Activated naive CD4-positive, alpha-beta T cell treated with anti-CD3 and anti-CD28 coated beads, Interleukin-2, amount 50 U/mL, for 72 hours (primary cell): ENCODE results near the gene P2RX7. TPM values are rescaled to one million over a fixed set of nuclear protein-coding genes. Genes with fewer than 3 reads are reported as not detected.
A peak's percentile ranks its signal among the peaks of the same experiment; 100 is the strongest.
"Not testable (repeated sequence)": the region's sequence is repeated elsewhere in the genome, so short reads cannot be mapped to it uniquely, and the experiment has no call there.

Experiments
- ATAC-seq, 2 donors: fragments of 150-1000 bp; cut with Tn5 transposase; 2 replicates each; pipeline ENCODE4 v1.10.0; 2021; ENCODE audit warnings: mild to moderate bottlenecking in 2 of 2, moderate library complexity in 2 of 2
- DNase-seq, 2 donors: peaks; one replicate each; pipeline ENCODE4 v3.0.0; 2021 to 2022; ENCODE audit warnings: low spot score in 2 of 2
- H3K27ac Mint-ChIP-seq, 2 donors: one replicate each; pipeline ENCODE4 v1.8.0; 2022; ENCODE audit warnings: mild to moderate bottlenecking in 2 of 2, mixed read lengths in 2 of 2
- H3K36me3 Mint-ChIP-seq, 2 donors: one replicate each; pipeline ENCODE4 v1.8.0; 2022; ENCODE audit warnings: mixed read lengths in 2 of 2
- H3K9me3 Mint-ChIP-seq, 2 donors: one replicate each; pipeline ENCODE4 v1.8.0; 2022; ENCODE audit warnings: mixed read lengths in 2 of 2
- total RNA-seq, 2 donors: library from RNA; stranded (reverse); gene quantifications; one replicate each; pipeline ENCODE4 v1.2.3, GENCODE V29; 2022

Gene P2RX7
- total RNA-seq, 2 donors from 2014 or later = 1.2 to 7.3 TPM

DNA sequence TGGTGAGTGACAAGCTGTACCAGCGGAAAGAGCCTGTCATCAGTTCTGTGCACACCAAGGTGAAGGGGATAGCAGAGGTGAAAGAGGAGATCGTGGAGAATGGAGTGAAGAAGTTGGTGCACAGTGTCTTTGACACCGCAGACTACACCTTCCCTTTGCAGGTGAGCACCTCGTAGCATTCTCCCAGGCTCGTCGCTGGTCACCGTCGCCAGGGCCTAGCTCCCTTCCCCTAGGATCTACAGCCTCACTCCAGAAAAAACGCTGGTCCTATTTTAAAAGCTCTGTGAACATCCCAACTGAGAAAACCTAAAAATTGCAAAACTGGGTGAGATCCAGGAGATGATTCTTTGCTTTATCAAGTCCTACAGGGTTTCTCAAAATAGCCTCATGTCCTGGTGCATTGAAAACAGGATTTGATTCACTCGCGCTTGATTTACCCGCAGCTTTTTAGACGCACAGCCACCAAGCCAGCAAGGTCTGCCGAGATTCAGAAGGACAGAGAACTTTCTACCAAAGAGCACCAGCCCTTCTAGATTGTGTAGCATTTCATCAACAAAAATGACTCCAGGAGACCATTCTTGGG lies 22.2 kb downstream of the P2RX7 start:
- Mint-ChIP-seq H3K27ac (no peak overlapping the region), H3K36me3 (peaks cover 15 to 22% of the 10 kb centered on the region in 2 donors), H3K9me3 (peaks cover 6 to 12% of the 10 kb centered on the region in 2 donors)
- DNase-seq (no peak), ATAC-seq (no peak)

GRCh38 chr12:121156365-121156764 lies 23.7 kb downstream of the P2RX7 start:
- DNase-seq (no peak), ATAC-seq (no peak)
- Mint-ChIP-seq H3K27ac (no peak overlapping the region), H3K9me3 (peaks cover 6 to 12% of the 10 kb centered on the region in 2 donors), H3K36me3 (peaks cover 15 to 22% of the 10 kb centered on the region in 2 donors)

GRCh38 chr12:121158085-121158484 lies 25.4 kb downstream of the P2RX7 start:
- Mint-ChIP-seq H3K9me3 (peaks cover 6 to 12% of the 10 kb centered on the region in 2 donors), H3K36me3 (peaks cover 15 to 22% of the 10 kb centered on the region in 2 donors), H3K27ac (peak overlapping the region in 1 of 2 donors; percentile 59)
- no peak for DNase-seq
- ATAC-seq = no peak

GRCh38 chr12:121158728-121159351 lies 26.2 kb downstream of the P2RX7 start:
- DNase-seq = not testable (repeated sequence)

GRCh38 chr12:121159467-121160307 lies 27.0 kb downstream of the P2RX7 start:
- Mint-ChIP-seq H3K27ac (no peak overlapping the region), H3K36me3 (peaks cover 15 to 22% of the 10 kb centered on the region in 2 donors)
- no peak for DNase-seq

More at GRCh38 chr12:121158728-121159351, 26.2 kb downstream of the P2RX7 start:
- H3K27ac Mint-ChIP-seq, ATAC-seq: not testable (repeated sequence)
- H3K36me3 Mint-ChIP-seq = peaks cover 15 to 22% of the 10 kb centered on the region in 2 donors
- H3K9me3 Mint-ChIP-seq = peaks cover 6 to 12% of the 10 kb centered on the region in 2 donors

GRCh38 chr12:121162384-121162783 lies 29.7 kb downstream of the P2RX7 start:
- peaks cover 6 to 12% of the 10 kb centered on the region in 2 donors for H3K9me3 Mint-ChIP-seq
- ATAC-seq = no peak
- H3K27ac Mint-ChIP-seq = no peak overlapping the region
- no peak for DNase-seq
- peaks cover 11 to 24% of the 10 kb centered on the region in 2 donors for H3K36me3 Mint-ChIP-seq

More at GRCh38 chr12:121159467-121160307, 27.0 kb downstream of the P2RX7 start:
- ATAC-seq = peak in 1 of 2 donors; percentile 50
- peaks cover 6 to 12% of the 10 kb centered on the region in 2 donors for H3K9me3 Mint-ChIP-seq

GRCh38 chr12:121162985-121163384 lies 30.3 kb downstream of the P2RX7 start:
- peaks cover 5 to 10% of the 10 kb centered on the region in 2 donors for H3K9me3 Mint-ChIP-seq
- no peak for DNase-seq
- H3K36me3 Mint-ChIP-seq = peaks cover 9 to 18% of the 10 kb centered on the region in 2 donors
- no peak overlapping the region for H3K27ac Mint-ChIP-seq
- ATAC-seq = no peak

DNA sequence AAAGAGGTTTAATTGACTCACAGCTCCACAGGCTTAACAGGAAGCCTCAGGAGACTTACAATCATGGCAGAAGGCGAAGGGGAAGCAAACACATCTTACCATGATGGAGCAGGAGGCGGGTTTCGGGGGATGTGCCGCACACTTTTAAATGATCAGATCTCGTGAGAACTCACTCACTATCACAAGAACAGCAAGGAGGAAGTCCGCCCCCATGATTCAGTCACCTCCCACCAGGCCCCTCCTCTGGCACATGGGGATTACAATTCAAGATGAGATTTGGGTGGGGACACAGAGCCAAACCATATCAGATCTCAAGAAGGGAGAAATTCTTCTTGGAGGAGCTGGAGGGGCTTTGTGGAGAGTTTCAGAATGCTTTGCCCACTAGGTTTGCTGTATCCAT lies 32.2 kb downstream of the P2RX7 start:
- not testable (repeated sequence) for ATAC-seq, H3K9me3 Mint-ChIP-seq, H3K36me3 Mint-ChIP-seq, DNase-seq
- peak overlapping the region in 1 of 2 donors; percentile 95 for H3K27ac Mint-ChIP-seq

- Mint-ChIP-seq H3K9me3 (no peaks in the 10 kb centered on the region), H3K36me3 (peaks cover 0 to 7% of the 10 kb centered on the region in 2 donors), H3K27ac (no peak overlapping the region)
- DNase-seq (no peak), ATAC-seq (no peak)
These were observed 32.6 kb downstream of the P2RX7 start for GRCh38 chr12:121165316-121165715.

DNA sequence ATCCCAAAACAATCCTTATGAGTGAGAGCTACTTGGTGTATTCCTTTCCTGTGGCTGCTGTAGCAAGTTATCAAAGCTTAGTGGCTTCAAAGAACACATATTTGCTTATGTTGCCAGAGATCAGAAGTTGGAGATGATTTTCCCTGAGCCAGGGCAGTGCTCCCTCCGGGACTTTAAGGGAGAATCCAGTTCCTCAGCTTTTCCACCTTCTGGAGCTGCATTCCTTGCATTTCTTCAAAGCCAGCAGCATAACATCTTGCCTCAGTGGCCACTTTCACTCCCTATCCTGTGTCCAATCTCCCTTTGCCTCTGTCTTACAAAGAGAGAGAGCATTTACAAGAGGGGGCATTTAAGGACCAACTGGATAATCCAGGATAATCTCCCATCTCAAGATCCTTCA lies 33.7 kb downstream of the P2RX7 start:
- ATAC-seq (no peak), DNase-seq (no peak)
- peaks cover 0 to 7% of the 10 kb centered on the region in 2 donors for H3K36me3 Mint-ChIP-seq
- no peak overlapping the region for H3K27ac Mint-ChIP-seq
- no peaks in the 10 kb centered on the region for H3K9me3 Mint-ChIP-seq

GRCh38 chr12:121167232-121167820 lies 34.6 kb downstream of the P2RX7 start:
- Mint-ChIP-seq H3K9me3 (no peaks in the 10 kb centered on the region), H3K27ac (no peak overlapping the region), H3K36me3 (peaks cover 0 to 7% of the 10 kb centered on the region in 2 donors)
- no peak for DNase-seq
- no peak for ATAC-seq

- Mint-ChIP-seq H3K27ac (no peak overlapping the region), H3K9me3 (no peaks in the 10 kb centered on the region), H3K36me3 (peaks cover 0 to 7% of the 10 kb centered on the region in 2 donors)
- DNase-seq (no peak), ATAC-seq (no peak)
These were observed 35.3 kb downstream of the P2RX7 start for GRCh38 chr12:121167951-121168350.

DNA sequence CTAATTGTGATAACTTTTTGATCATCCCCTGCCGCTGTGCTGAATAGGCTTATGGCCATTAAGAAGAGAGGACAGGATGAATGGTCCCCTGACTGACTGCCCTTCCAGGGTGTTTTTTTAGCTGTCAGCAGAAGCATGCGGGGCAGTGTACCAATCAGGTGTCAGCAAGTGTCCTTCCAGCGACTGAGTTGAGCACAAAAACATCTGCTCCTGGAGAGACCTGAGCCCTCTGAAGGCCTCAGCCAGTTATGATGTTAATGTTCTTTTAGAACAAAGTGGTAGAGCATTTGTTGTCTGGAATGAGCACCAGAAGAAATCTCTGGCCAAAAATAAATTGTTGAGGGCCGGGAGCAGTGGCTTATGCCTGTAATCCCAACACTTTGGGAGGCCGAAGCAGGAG lies 37.5 kb downstream of the P2RX7 start:
- ATAC-seq (no peak), DNase-seq (no peak)
- Mint-ChIP-seq H3K27ac (no peak overlapping the region), H3K9me3 (no peaks in the 10 kb centered on the region), H3K36me3 (peaks cover 0 to 4% of the 10 kb centered on the region in 2 donors)

DNA sequence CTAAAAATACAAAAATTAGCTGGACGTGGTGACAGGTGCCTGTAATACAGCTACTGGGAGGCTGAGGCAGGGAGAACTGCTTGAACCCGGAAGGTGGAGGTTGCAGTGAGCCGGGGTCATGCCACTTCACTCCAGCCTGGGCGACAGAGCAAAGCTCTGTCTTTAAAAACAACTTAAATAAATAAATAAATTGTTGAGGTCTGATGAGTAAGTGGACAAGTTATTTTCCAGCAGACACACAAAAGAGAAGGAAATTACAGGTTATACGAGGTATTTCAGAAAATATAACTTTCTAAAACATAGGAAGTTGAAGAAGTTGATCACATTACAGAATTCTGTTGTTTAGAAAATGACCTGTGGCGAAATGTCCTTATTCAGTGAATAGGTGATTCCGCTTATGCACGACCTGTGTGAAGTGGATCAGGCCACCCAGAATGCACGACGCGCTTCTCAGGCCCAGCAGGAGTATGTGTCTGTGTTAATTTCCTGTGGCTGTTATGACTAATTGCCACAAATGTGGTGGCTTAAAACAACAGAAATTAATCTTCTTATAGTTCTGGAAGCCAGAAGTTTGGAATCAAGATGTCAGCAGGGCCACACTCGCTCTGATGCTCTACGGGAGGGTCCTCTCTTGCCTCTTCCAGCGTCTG lies 38.1 kb downstream of the P2RX7 start:
- ATAC-seq = peak in 1 of 2 donors; percentile 73
- Mint-ChIP-seq H3K9me3 (no peaks in the 10 kb centered on the region), H3K36me3 (no peaks in the 10 kb centered on the region)

DNA sequence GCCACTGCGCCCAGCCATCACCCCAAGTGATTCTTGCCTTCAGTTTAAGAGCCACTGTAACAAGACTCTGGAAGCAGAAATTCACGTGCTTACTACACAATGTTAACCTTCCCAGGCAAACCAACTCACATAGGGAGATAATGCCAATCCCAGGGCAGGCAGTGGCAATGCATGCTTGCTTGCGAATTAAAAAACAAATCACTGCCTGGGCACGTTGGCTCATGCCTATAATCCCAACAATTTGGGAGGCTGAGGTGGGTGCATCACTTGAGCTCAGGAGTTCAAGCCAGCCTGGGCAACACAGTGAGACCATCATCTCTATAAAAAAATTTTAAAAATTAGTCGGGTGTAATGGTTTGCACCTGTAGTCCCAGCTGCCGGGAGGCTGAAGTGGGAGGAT lies 39.5 kb downstream of the P2RX7 start:
- Mint-ChIP-seq H3K27ac (no peak overlapping the region), H3K9me3 (no peaks in the 10 kb centered on the region), H3K36me3 (no peaks in the 10 kb centered on the region)
- ATAC-seq = no peak
- no peak for DNase-seq

More for the DNA sequence above, 38.1 kb downstream of the P2RX7 start:
- no peak overlapping the region for H3K27ac Mint-ChIP-seq
- DNase-seq = no peak

GRCh38 chr12:121175383-121176119 lies 42.9 kb downstream of the P2RX7 start:
- DNase-seq = no peak
- H3K36me3 Mint-ChIP-seq = no peaks in the 10 kb centered on the region
- H3K27ac Mint-ChIP-seq = no peak overlapping the region
- no peak for ATAC-seq
- H3K9me3 Mint-ChIP-seq = no peaks in the 10 kb centered on the region
